ENCODE measurements around the gene VCAM1. TPM values are rescaled to one million over a fixed set of nuclear protein-coding genes. Genes with fewer than 3 reads are reported as not detected.
A peak's percentile ranks its signal among the peaks of the same experiment; 100 is the strongest.
"Not testable (repeated sequence)": the region's sequence is repeated elsewhere in the genome, so short reads cannot be mapped to it uniquely, and the experiment has no call there.

The VCAM1 gene
- total RNA-seq, 1 donor from 2014 or later: 8.2 TPM

DNA sequence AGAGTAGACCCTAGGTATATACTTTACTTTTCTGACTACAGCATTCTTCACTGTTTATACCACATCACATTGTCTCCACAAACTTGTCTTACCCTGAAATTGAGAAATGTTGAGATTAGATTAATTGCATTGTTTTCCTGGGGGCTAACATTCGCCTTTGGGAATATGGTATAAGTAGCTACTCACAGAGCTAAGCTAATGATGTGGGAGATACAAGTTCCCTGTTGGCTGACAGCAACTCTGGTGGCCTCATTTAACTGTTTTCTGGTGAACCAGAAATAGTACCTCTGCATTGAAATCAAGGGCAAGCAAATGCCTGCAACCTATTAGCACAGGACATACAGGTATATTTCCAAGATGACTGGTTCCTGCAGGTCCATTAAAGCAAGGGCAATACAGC is 13.2 kb upstream of the VCAM1 start:
- H3K4me1 Mint-ChIP-seq (ENCODE audit: unreplicated experiment): peaks cover 55% of the 10 kb centered on the region
- no peak overlapping the region for H3K27ac Mint-ChIP-seq (ENCODE audit: unreplicated experiment)
- DNase-seq (ENCODE audit: extremely low spot score, unreplicated experiment): no peak
- no peaks in the 10 kb centered on the region for H3K27me3 Mint-ChIP-seq (ENCODE audit: unreplicated experiment)
- H3K4me3 Mint-ChIP-seq (ENCODE audit: unreplicated experiment): no peak overlapping the region
- no peaks in the 10 kb centered on the region for H3K36me3 Mint-ChIP-seq (ENCODE audit: unreplicated experiment)
- TF ChIP-seq, protein P1, sequence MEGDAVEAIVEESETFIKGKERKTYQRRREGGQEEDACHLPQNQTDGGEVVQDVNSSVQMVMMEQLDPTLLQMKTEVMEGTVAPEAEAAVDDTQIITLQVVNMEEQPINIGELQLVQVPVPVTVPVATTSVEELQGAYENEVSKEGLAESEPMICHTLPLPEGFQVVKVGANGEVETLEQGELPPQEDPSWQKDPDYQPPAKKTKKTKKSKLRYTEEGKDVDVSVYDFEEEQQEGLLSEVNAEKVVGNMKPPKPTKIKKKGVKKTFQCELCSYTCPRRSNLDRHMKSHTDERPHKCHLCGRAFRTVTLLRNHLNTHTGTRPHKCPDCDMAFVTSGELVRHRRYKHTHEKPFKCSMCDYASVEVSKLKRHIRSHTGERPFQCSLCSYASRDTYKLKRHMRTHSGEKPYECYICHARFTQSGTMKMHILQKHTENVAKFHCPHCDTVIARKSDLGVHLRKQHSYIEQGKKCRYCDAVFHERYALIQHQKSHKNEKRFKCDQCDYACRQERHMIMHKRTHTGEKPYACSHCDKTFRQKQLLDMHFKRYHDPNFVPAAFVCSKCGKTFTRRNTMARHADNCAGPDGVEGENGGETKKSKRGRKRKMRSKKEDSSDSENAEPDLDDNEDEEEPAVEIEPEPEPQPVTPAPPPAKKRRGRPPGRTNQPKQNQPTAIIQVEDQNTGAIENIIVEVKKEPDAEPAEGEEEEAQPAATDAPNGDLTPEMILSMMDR (IDR thresholded peaks at IDR 0.05): no peak
- no peaks in the 10 kb centered on the region for H3K9me3 Mint-ChIP-seq (ENCODE audit: unreplicated experiment)

DNA sequence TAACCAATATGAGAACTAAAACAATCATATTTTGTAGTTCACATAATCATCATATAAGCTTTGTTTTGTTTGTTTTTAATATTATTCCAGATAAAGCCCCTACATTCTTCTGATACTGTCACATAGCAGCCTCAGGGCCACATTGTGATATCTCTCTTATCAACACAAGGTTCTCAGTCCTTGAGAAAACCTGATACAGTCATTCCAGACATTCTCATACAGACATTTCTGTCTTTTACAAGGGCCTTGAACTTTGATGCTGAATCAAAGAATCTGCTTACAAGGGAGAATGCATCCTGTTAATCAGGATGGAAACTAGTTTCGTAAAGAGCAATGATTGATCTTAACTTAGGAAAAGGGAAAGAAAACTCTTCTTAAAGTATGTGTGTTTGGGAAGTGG is 12.7 kb upstream of the VCAM1 start:
- H3K4me1 Mint-ChIP-seq (ENCODE audit: unreplicated experiment): peaks cover 60% of the 10 kb centered on the region
- no peak overlapping the region for H3K27ac Mint-ChIP-seq (ENCODE audit: unreplicated experiment)
- H3K27me3 Mint-ChIP-seq (ENCODE audit: unreplicated experiment): no peaks in the 10 kb centered on the region
- H3K36me3 Mint-ChIP-seq (ENCODE audit: unreplicated experiment): no peaks in the 10 kb centered on the region
- no peak overlapping the region for H3K4me3 Mint-ChIP-seq (ENCODE audit: unreplicated experiment)
- no peak for DNase-seq (ENCODE audit: extremely low spot score, unreplicated experiment)
- no peaks in the 10 kb centered on the region for H3K9me3 Mint-ChIP-seq (ENCODE audit: unreplicated experiment)
- TF ChIP-seq, protein P1 (IDR thresholded peaks at IDR 0.05): no peak

DNA sequence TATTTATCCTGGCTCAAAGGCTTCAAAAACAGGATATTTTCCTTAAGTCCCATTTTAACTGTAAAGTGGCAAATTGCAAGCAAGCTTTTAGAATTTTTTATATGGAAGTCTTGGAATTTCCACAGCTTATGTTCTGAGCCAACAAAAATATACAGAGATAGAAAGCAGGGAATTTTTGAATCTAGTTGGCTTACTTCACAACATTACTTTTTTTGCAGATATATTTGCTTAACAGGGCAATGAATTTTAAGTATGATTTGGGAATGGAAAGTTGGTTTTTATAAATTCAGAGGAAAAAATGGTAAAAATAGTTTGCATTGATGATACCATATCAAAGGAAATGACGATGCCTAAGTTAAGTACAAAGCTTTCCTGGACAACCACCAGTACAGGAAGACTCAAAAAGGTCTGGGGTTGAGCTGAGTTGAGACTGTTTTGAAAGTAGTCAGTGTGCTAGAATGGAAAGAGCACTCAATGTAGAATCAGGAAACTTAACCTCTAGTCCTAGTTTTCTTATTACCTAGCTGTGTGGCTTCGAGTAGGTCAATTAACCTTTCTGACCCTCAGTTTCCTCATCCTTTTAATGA is 11.0 kb upstream of the VCAM1 start:
- DNase-seq (ENCODE audit: extremely low spot score, unreplicated experiment): no peak
- peaks cover 4% of the 10 kb centered on the region for H3K9me3 Mint-ChIP-seq (ENCODE audit: unreplicated experiment)
- no peaks in the 10 kb centered on the region for H3K27me3 Mint-ChIP-seq (ENCODE audit: unreplicated experiment)
- H3K36me3 Mint-ChIP-seq (ENCODE audit: unreplicated experiment): no peaks in the 10 kb centered on the region
- peak overlapping the region; percentile 81 for H3K27ac Mint-ChIP-seq (ENCODE audit: unreplicated experiment)
- H3K4me1 Mint-ChIP-seq (ENCODE audit: unreplicated experiment): peaks cover 57% of the 10 kb centered on the region
- TF ChIP-seq, protein P1 (IDR thresholded peaks at IDR 0.05): no peak
- peak overlapping the region; percentile 11 for H3K4me3 Mint-ChIP-seq (ENCODE audit: unreplicated experiment)

DNA sequence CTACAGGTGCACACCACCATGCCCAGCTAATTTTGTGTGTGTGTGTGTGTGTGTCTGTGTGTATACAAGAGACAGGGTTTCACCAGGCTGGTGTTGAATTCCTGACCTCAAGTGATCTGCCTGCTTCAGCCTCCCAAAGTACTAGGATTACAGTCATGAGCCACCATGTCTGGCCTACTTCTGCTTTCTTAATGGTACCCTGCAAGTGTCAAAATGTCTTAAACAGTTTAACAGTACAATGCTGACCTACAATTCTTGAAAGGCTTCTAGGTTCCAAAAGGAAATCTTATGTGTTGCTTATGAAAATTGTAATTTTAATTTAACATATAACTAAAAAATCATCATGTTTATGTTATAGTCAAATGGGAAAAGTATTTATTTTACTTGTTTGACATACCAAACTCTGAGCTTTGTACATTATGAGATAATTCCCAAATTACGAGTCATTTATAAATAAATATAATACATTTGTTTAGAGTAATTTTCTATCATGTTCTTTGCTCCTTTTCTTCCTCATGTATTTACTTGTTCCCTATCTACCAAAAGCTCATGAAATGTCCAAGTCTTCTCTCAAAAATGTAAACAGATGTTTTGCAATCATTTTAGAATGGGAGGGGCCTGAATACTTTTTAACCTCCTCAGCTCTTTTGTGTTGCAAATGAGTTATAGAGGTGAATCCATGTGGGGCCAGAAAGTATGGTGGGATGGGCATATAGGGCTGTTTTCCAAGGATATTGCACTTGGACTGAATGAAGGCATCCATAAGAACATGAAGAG is 8.4 kb upstream of the VCAM1 start:
- H3K27ac Mint-ChIP-seq (ENCODE audit: unreplicated experiment): no peak overlapping the region
- peaks cover 4% of the 10 kb centered on the region for H3K9me3 Mint-ChIP-seq (ENCODE audit: unreplicated experiment)

DNA sequence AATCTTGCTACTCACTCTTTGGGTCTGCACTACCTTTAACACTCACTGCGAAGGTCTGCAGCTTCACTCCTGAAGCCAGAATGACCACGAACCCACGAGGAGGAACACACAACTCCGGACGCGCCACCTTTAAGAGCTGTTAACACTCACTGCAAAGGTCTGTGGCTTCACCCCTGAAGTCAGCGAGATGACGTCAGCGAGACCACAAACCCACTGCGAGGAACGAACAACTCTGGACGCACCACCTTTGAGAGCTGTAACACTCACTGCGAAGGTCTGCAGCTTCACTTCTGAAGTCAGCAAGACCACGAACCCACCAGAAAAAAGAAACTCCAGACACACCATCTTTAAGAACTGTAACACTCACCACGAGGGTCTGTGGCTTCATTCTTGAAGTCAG is 6.5 kb upstream of the VCAM1 start:
- not testable (repeated sequence) for H3K4me3 Mint-ChIP-seq (ENCODE audit: unreplicated experiment); H3K36me3 Mint-ChIP-seq (ENCODE audit: unreplicated experiment); H3K9me3 Mint-ChIP-seq (ENCODE audit: unreplicated experiment); H3K27me3 Mint-ChIP-seq (ENCODE audit: unreplicated experiment); H3K27ac Mint-ChIP-seq (ENCODE audit: unreplicated experiment); DNase-seq (ENCODE audit: extremely low spot score, unreplicated experiment)
- peaks cover 40% of the 10 kb centered on the region for H3K4me1 Mint-ChIP-seq (ENCODE audit: unreplicated experiment)

More for the DNA sequence above, 8.4 kb upstream of the VCAM1 start:
- Mint-ChIP-seq H3K4me1 (ENCODE audit: unreplicated experiment) (peaks cover 53% of the 10 kb centered on the region), H3K27me3 (ENCODE audit: unreplicated experiment) (no peaks in the 10 kb centered on the region), H3K36me3 (ENCODE audit: unreplicated experiment) (no peaks in the 10 kb centered on the region), H3K4me3 (ENCODE audit: unreplicated experiment) (no peak overlapping the region)
- DNase-seq (ENCODE audit: extremely low spot score, unreplicated experiment): no peak
- TF ChIP-seq, protein P1 (IDR thresholded peaks at IDR 0.05): no peak
